Measurements from ENCODE around the gene IER5.

The IER5 gene

GRCh38 chr1:181092056-181092455 is 3.6 kb downstream of the IER5 start:
- Mint-ChIP-seq H3K4me3 (peak overlapping the region; percentile 6 to 100 (median 28)), H3K27me3 (ENCODE audit: low read depth) (peaks cover 6% of the 10 kb centered on the region), H3K9me3 (no peaks in the 10 kb centered on the region), H3K4me1 (peaks cover 65% of the 10 kb centered on the region), H3K27ac (peak overlapping the region in 2 of 3 experiments; percentile 33 to 58), H3K36me3 (ENCODE audit: low read depth) (peaks cover 4% of the 10 kb centered on the region)
- TF ChIP-seq, protein P1, sequence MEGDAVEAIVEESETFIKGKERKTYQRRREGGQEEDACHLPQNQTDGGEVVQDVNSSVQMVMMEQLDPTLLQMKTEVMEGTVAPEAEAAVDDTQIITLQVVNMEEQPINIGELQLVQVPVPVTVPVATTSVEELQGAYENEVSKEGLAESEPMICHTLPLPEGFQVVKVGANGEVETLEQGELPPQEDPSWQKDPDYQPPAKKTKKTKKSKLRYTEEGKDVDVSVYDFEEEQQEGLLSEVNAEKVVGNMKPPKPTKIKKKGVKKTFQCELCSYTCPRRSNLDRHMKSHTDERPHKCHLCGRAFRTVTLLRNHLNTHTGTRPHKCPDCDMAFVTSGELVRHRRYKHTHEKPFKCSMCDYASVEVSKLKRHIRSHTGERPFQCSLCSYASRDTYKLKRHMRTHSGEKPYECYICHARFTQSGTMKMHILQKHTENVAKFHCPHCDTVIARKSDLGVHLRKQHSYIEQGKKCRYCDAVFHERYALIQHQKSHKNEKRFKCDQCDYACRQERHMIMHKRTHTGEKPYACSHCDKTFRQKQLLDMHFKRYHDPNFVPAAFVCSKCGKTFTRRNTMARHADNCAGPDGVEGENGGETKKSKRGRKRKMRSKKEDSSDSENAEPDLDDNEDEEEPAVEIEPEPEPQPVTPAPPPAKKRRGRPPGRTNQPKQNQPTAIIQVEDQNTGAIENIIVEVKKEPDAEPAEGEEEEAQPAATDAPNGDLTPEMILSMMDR (IDR thresholded peaks at IDR 0.05; ENCODE audit: unreplicated experiment in 3 of 3) = no peak

DNA sequence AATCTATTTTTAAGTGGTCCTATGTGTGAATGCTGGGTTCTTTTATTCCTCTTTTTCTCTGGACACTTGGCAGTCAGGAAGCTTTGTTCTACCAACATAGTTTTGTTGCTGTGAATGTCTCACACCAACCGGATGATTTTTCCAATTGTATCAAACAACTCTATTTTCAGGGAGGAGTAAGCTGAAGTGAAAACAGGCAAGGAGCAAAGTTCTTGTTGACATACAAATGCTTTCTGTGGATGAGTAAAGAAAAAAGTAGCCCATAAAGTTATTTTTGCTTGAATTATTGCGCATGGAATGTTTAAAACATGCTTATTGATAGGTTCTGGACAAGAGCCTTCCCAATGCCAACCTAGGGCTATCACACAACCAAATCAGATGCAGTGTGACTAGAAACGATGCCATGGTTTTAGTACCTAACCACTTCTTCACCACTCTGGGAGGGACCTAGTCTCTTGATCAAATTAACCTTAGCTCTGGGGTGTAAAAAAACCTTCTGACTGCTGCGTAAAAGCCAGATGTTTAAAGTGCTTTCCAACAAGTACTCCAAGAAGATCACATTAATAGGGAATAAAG is 4.5 kb downstream of the IER5 start:
- Mint-ChIP-seq H3K9me3 (no peaks in the 10 kb centered on the region), H3K36me3 (ENCODE audit: low read depth) (peaks cover 4% of the 10 kb centered on the region), H3K27ac (peak overlapping the region in 2 of 3 experiments; percentile 26 to 28), H3K4me3 (peak overlapping the region in 1 of 3 experiments; percentile 68), H3K4me1 (peaks cover 74% of the 10 kb centered on the region), H3K27me3 (ENCODE audit: low read depth) (peaks cover 6% of the 10 kb centered on the region)
- TF ChIP-seq, protein P1 (IDR thresholded peaks at IDR 0.05; ENCODE audit: unreplicated experiment in 3 of 3) = no peak

DNA sequence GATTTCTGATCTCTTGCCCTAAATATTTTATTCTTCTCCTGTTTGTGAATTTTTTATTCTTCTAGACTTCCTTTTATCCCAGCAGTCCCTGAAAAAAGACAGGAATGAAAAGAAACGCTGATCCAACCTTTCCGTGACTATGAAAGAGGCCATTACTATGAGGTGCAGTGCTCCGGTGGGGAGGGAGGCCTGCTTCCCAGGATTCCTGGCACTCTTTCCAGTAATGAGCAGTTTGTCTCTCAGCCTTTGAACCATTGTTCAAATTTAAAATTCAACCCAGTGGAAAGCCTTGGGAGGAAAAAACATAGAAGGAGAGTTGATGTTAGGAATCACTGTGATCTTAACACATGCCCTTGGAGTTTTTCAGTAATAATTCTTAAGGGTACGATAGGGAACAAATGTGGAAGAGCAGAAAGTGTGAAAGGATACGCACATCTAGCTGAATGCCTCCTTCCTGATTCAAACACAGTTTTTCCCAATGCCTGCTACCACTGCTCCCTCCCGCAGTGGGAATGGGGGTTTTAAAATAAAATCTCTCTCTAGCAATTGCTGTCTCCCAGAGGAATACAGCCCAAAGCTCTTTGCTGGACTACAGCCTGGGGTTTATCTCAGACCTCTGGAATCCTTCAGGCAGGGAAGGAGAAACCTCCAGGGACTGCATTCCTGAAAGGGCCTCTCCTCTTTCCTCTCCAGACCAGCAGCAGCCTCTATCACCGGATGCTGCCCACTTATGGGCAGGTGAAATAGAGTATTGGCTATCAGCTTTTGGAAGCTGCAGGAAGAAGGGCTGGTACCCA is 6.1 kb downstream of the IER5 start:
- Mint-ChIP-seq H3K27ac (peak overlapping the region; percentile 87 to 99 (median 98)), H3K4me1 (peaks cover 90% of the 10 kb centered on the region), H3K36me3 (ENCODE audit: low read depth) (peaks cover 4% of the 10 kb centered on the region), H3K4me3 (peak overlapping the region in 2 of 3 experiments; percentile 47 to 48), H3K9me3 (no peaks in the 10 kb centered on the region), H3K27me3 (ENCODE audit: low read depth) (no peaks in the 10 kb centered on the region)
- TF ChIP-seq, protein P1 (IDR thresholded peaks at IDR 0.05; ENCODE audit: unreplicated experiment in 3 of 3) = no peak

DNA sequence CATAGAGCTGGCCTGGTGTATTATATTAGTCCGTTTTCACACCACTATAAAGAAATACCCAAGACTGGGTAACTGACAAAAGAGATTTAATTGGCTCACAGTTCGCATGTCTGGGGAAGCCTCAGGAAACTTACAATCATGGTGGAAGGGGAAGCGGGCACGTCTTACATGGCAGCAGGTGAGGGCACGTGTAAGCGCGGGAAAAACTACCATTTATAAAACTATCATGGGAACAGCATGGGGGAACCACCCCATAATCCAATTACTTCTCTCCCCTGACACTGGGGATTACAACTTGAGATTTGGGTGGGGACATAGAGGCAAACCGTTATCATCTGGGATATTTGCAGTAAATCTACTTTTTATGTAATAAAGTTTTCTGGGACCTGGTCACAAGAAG is 6.8 kb downstream of the IER5 start:
- Mint-ChIP-seq H3K36me3 (ENCODE audit: low read depth) (peaks cover 4% of the 10 kb centered on the region), H3K27me3 (ENCODE audit: low read depth) (no peaks in the 10 kb centered on the region), H3K9me3 (no peaks in the 10 kb centered on the region), H3K4me1 (peaks cover 90% of the 10 kb centered on the region), H3K4me3 (peak overlapping the region in 2 of 3 experiments; percentile 43 to 48), H3K27ac (peak overlapping the region; percentile 87 to 99 (median 98))
- TF ChIP-seq, protein P1 (IDR thresholded peaks at IDR 0.05; ENCODE audit: unreplicated experiment in 3 of 3) = no peak

- H3K27ac Mint-ChIP-seq = peak overlapping the region; percentile 87 to 99 (median 98)
- peak overlapping the region in 2 of 3 experiments; percentile 72 to 74 for H3K4me3 Mint-ChIP-seq
- TF ChIP-seq, protein P1 (IDR thresholded peaks at IDR 0.05; ENCODE audit: unreplicated experiment in 3 of 3) = no peak
- H3K9me3 Mint-ChIP-seq = no peaks in the 10 kb centered on the region
- peaks cover 90% of the 10 kb centered on the region for H3K4me1 Mint-ChIP-seq
- no peaks in the 10 kb centered on the region for H3K27me3 Mint-ChIP-seq (ENCODE audit: low read depth)
- peaks cover 4% of the 10 kb centered on the region for H3K36me3 Mint-ChIP-seq (ENCODE audit: low read depth)
These were observed 7.3 kb downstream of the IER5 start for GRCh38 chr1:181095763-181096184.

Data from nephron (organoid).